Right renal cortex interstitium (tissue), 3 donors: ENCODE results near the gene MAP3K7CL. TPM values are rescaled to one million over a fixed set of nuclear protein-coding genes. Genes with fewer than 3 reads are reported as not detected.

ENCODE experiments used
- DNase-seq, 3 donors: peaks; one replicate each; pipeline ENCODE4 v3.0.0-alpha.2; 2013; ENCODE audit warnings: low read depth in 3 of 3, low spot score in 2 of 3
- polyA plus RNA-seq, 3 donors: library from polyadenylated mRNA; unstranded; fragments of 120-200 nt; gene quantifications; one replicate each; pipeline ENCODE4 v1.2.1, GENCODE V29; 2013; ENCODE audit not compliant: insufficient read length in 3 of 3

MAP3K7CL gene
- polyA plus RNA-seq, 3 donors = 4.4 to 6.3 (median 4.9) TPM

- no peak for DNase-seq
Measured at GRCh38 chr21:29219165-29219770, 88.8 kb downstream of the MAP3K7CL start.

GRCh38 chr21:29221253-29221744 lies 90.9 kb downstream of the MAP3K7CL start:
- no peak for DNase-seq

- DNase-seq = no peak
Measured at GRCh38 chr21:29224006-29224405, 93.6 kb downstream of the MAP3K7CL start.

Other genes with a start within 250 kb of the MAP3K7CL start
- 10 to 100 TPM; 30.5 to 35.6 (median 33.1) TPM for gene LTN1, start 137.8 kb upstream of the MAP3K7CL start, polyA plus RNA-seq
- gene RWDD2B, start 111.3 kb upstream of the MAP3K7CL start, polyA plus RNA-seq = 10 to 100 TPM; 20.0 to 28.9 (median 25.5) TPM
- 10 to 100 TPM; 48.6 to 60.0 (median 58.8) TPM for gene USP16, start 106.0 kb upstream of the MAP3K7CL start, polyA plus RNA-seq
- gene CCT8, start 57.0 kb upstream of the MAP3K7CL start, polyA plus RNA-seq = 100 to 1,000 TPM; 268 to 279 (median 272) TPM
- 10 to 100 TPM; 42.4 to 54.3 (median 51.5) TPM for gene BACH1, start 168.3 kb downstream of the MAP3K7CL start, polyA plus RNA-seq